GM18498 (cell line): ENCODE data around the gene MPP7.
"Not testable (repeated sequence)": the region's sequence is repeated elsewhere in the genome, so short reads cannot be mapped to it uniquely, and the experiment has no call there.

Experiments used
- ATAC-seq: cut with Tn5 transposase; IDR thresholded peaks from one replicate; pipeline ENCODE4 v1.9.1; 2021; ENCODE audit warnings: mild to moderate bottlenecking, moderate library complexity; ENCODE audit not compliant: unreplicated experiment

Gene MPP7

DNA sequence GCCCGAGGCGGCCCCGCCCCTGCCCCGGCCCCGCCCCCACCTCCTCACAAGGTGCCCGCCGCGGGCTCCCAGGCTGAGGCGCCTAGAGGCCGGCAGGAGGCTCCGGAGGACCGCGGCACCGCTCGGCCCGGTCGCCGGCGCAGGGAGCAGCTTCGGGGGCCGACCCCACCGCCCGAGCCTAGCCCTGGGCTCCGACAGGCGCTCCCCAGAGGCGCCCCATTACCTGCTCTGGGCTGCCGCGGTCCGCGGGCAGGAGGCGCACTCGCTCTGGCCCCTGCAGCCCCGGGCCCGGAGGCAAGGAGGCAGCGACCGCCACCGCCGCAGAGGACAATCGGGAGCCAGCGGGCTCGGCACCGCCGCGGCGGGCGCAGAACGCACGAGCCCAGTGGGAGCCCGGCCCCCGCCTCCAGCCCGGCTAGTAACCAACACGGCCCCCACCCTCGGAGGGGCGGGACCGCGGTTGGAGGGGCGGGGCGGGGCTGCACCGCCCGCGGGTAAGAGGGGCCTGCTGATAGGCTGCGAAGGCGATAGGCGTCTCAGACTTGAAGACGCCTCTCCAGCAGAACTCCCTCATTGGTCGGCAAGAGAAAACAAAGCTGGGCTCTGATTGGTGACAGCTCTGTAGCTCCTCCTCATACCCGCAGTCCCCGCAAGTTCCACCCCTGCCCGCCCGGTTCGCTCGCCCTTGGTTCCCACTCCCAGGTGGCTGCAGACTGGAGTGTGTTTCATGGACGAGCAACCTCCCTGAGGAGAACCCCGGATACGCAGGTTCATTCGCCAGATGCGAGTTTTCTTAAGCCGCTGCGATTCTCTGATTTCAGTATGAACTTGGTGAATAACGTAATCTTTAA, at the start of gene MPP7:
TSS of gene MPP7 (minus strand) at position 427 of the 851 bp plus-strand sequence. CDS start 64,460 bp downstream, outside the sequence.
- peak; percentile 100 for ATAC-seq

DNA sequence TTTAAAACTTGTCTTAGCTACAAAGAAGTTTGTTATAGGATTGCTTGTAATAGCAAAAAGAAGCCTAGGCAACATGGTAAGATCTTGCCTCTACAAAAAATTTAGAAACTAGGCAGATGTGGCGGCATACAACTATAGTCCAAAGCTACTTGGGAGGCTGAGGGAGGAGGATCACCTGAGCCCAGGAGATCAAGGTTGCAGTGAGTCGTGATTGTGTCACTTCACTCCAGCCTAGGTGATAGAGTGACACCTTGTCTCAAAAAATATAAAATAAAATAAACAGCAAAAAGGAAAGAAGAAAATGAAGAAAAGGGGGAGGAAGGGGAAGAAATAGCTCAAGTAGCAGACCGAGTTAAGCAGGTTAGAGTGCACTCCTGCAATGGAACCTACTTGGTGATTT, 47.0 kb upstream of the MPP7 start:
- ATAC-seq, result no peak

DNA sequence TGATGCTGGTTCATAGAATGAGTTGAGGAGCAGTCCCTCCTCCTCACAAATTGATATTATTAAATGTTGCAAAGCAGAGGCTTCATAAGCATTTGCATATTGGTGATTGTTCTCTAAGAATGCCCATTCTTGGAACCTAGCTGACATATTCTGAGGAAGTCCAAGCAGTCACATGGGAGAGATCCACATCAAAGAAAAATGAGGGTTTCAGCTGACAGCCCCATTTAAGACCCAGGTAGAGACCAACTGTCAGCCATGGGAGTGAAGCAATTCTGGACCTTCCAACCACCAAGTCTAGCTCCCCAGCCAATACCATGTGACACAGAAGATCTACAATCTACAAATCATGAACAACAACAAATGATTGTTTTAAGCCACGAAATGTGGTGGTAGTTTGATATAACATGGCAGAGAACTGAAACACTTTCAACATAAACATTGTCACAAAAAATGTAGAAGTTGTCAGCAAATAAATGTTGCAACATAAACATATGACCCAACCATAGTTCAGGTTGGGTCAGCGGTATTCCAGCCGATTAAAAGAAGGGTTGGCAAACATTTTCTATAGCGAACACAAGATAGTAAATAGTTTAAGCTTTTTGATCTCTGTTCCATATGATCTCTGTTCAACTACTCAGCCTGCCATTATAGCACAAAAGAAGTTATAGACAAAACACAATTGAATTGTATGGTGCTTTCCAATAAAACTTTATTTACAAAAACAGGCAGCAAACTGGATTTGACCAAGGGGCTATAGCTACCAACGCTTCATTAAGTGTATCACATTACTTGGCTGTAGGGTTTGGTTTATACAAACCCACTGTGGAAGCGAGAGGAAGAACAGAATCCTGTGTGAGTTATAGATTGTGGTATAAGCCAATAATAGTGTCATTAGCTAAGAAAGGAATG, 41.4 kb upstream of the MPP7 start:
- ATAC-seq, result no peak

DNA sequence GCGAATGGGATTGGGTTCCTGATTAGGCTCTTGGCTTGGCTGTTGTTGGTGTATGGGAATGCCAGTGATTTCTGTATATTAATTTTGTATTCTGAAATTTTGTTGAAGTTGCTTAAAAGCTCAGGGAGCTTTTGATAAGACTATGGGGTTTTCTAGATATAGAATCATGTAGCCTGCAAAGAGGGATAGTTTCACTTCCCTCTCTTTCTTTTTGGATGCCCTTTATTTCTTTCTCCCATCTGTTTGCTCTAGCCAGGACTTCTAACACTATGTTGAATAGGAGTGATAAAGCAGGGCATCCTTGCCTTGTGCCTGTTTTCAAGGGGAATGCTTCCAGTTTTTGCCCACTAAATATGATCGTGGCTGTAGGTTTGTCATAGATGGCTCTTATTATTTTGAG, 40.4 kb upstream of the MPP7 start:
- no peak for ATAC-seq

DNA sequence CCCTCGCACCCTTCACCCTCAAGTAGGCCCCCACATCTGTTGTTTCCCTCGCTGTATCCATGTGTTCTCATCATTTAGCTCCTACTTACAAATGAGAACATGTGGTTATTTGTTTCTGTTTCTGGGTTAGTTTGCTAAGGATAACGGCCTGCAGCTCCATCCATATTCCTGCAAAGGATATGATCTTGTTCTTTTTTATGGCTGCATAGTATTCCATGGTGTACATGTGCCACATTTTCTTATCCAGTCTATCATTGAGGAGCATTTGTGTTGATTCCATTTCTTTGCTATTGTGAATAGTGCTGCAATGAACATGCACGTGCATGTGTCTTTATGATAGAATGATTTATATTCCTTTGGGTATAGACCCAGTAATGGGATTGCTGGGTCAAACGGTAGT, 38.8 kb upstream of the MPP7 start:
- ATAC-seq, result not testable (repeated sequence)

DNA sequence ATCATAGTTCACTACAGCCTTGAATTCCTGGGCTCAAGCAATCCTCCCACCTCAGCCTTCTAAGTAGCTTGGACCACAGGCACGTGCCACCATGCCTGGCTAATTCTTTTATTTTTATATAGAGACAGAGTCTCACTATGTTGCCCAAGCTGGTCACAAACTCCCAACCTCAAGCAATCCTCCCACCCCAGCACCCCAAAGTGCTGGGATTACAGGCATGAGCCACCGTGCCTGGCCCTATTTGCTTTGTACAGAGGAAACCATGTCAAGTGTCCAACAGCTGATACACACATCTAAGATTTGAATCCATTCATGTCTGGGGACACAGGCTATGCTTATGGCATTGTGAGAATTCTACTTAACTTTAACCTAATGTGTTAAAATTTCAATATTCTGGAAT, 29.9 kb upstream of the MPP7 start:
- ATAC-seq, result no peak

DNA sequence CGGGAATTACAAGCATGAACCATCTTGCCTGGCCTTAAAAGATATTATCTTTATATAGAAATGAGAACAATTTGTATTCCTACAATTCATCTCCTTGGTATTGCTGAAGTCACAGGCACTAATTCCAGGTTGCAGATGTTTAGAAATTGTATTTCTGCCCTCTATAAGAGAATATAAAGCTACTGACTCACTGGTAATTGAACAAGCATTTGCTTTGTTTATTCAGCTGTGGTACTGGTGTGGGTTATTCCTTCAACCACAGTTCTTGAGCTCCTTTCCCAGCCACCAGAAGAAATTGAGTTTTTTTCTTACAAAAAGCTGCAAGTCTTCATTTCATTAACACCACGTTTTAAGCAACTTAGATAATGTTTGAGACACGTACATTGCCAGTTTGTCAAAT, 29.0 kb upstream of the MPP7 start:
- ATAC-seq, result no peak

DNA sequence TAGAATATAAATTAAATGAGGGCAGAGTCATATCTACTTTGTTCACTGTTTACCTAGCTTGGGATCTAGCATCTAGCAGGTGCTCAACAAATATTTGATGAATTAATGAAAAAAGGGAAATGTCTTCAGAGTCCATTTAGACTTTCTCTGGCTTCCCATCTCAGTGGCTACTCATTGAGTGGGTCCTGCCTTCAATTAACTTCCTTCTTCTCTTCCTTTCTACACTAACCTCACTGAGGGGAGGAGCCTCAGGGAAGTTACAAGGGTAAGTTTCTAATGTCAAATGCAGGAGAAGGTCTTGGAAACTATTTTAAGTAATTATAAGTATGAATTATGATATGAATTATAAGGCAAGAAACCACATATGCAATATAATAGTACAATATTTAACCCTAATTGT, 28.2 kb upstream of the MPP7 start:
- ATAC-seq, result no peak

DNA sequence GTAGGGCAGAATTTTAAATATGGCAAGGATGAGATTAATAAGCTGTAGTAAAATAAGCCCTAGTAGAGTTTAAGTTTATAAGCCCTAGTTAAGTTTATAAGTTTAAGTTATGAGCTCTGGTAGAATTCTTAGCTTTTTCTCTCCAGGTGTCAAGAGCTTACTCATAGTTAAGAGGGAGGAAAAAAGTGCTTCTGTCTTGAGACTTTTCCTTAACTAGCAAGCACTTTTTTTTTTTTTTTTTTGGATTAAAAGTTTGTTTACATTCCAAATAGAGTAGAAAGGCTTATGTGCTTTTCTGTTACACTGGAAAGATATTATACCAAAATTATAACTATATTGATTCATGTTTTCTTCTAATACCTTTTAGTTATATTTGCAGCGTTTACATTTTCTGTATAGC, 25.5 kb upstream of the MPP7 start:
- no peak for ATAC-seq

DNA sequence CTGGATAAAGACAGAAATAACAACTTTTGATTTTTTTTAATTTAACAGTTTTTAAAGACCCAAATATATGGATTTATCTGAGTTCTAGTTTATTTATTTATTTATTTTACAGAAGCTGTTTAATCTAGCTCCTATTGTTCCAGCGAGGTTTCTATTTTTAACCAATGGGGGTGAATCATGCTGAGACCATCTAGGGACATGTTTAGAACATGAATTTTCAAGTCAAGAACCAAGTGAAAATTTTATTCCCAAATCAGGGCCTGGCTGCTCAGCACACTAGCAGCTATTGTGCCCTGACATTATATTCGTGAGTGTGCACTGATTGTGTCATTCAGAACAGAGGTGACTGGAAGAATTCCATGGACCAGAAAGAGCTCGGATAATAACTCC, 24.6 kb upstream of the MPP7 start:
- no peak for ATAC-seq

DNA sequence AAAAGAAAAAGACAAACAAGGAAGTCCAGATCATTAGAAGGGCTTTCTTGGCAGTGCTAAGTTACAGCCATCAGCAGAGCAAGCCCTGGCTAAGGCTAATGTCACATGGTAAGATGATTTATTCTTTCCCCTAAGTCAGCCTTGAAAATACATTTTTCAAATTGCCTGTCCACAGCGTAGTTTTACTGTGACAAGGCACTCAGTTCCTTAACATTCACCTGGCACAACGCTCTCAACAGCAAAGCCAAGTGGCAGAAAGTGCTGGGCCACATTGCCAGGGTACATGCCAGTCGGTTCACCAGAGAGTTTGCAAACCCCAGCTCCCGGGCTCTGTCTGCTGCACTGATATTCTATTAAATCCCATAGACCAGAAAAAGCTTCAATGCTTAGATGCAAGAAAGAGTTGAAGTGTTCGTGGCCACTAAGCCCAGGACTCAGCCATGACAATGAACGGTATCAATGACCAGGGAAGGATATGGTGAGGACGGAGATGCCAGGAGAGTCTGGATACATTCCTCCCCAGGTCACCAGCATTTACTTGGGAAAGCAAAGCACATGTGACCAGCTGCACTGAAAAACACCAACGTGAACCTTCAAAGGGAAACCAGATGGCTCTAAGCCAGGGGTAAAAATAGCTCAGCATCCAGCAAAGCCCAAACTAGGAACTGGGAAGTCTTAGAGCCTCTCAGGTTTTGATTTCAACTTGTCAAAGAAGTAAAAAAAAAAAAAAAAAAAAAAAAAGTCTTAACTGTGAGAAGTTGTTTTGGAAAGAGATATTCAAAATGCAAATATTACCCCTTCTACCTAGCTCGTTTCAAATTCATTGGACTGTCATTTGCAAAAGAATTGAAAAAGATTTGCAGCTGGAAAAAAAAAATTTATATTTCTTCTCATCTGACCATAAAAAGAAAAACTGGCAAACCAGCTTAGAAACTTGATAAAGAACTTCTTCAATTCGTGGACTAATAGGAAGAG, 23.9 kb upstream of the MPP7 start:
- ATAC-seq, result no peak

DNA sequence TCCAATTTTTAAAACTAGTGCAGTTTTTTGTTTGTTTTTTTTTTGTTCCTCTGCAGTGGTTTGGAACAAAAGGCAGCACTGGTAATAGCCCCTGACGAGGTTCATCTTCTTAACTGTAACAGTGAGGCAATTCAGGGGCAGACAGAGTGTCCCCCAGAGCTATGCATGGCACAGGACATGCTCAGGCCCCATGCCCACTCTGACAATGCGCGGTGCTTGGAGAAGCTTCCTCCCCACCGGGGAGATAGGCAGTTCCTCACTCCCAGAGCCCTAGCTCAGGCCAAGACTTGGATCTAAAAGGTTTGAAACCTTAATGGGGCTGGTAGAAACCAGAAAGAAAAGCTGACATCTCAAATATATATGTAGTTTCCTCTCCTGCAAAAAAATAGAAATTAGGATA, 17.9 kb upstream of the MPP7 start:
- no peak for ATAC-seq

DNA sequence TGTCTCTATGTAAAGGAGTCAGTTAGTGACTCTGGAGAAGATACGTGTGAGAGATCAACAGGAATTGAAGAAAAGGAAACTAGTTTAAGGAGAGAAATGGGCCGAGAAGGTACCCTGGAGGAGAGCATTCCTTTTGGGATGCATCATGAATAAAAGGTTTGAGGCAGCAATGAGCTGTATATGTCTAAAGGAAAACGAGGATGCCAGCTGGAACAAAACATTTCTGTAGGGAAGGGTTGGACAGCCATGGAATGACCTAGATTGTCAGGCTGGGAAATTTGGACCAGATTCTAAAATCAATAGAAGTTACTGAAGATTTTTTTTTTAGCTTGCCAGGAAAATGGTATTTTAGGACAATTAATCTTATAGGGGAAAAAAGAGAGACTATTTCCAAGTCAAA, 17.2 kb upstream of the MPP7 start:
- no peak for ATAC-seq

DNA sequence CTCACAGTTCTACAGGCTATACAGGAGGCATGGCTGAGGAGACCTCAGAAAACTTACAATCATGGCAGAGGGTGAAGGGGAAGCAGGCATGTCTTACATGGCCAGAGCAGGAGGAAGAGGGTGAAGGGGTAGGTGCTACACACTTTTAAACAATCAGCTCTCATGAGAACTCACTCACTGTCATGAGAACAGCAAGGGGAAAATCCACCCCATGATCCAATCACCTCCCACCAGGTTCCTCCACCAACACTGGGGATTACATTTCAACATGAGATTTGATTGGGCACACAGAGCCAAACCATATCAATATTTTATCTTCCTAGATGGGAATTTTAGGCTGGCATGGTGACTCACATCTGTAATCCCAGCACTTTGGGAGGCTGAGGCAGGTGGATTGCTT, 16.2 kb upstream of the MPP7 start:
- not testable (repeated sequence) for ATAC-seq

DNA sequence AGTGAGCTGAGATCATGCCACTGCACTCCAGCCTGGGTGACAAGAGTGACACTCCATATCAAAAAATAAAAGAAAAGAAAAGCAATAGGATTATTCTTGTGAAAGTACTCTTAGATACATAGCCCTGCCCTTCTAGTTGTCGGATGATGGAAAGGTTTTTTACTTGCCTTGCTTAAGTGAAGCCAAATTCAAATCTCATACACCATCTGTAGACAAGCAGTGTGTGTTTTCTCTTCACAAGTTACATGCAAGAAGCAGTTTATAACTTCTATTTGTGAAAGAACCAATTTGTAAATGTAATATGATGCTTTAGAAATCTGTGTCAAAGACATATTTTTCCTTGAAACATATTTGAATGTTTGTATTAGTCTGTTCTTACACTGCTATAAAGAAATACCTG, 15.8 kb upstream of the MPP7 start:
- ATAC-seq, result no peak

DNA sequence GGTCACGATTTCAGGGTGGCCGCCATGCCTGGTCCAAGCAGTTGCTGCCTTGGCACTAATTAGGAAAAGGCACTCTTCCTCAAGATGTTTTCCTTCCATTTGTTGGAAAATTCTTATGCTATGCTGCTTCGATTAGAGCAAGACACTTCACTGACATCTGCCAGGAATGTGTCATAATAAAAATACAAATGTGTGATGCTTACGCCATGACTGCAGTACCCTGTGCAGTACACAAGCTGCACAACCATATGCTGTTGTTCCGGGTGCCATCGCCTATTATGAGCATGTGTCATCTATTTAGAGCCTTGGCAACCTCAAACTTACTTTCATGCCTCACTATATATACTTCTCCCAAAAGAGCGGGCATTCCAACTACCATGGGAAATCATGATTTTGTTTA, 14.9 kb upstream of the MPP7 start:
- ATAC-seq, result no peak

DNA sequence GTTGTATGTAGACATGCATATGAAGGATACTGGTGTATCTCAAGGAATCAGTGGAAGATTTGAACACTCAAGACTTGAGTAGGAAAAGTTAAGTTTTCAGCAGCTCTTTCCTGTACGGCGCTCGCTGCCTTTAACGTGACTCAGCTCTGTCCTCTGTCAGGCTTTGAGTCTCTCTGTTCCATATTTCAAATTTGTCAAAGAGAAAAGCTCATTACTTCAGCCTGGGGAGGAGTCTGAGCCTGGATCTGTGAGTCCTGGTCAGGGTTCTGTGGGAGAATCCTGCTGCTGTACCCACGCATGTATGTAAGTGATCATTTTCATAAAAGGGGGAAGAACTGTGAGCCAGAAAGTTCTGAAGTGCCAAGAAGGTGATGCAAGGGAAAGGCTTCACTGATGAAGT, 13.8 kb upstream of the MPP7 start:
- no peak for ATAC-seq

DNA sequence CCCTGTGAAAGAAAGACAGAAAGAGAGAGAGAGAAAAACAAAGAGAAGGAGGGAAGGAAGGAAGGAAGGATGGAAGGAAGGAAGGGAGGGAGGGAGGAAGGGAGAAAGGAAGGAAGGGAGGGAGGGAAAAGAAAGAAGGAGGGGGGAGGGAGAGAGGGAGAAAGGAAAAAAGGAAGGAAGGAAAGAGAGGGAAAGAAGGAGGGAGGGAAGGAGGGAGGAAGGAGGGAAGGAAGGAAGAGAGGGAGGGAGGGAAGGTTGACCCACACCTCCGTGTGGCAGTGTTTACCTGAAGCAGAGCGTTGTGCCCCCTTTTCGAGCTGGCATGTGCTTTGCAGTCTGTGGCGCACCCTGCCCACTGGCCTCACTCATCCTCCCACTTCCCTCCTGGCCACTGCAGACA, 12.3 kb upstream of the MPP7 start:
- no peak for ATAC-seq

DNA sequence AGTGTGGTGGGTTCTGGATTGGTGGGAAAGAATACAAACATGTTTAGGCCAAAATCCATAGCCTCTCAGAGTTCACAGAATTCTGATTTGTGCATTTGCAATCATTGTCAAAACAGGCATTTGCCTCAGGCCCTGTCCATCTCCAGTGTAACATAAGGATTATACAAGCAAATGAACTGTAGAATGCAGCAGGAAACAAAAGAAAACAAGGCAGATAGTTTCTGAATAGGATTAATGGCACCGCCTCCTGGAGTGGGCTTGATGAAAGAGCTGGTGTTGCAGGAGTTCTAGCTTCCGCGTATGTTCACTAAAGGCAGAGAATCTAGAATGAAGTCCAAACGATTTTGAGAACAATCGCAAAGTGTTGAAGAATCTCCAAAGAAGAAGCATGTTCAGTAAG, 11.3 kb upstream of the MPP7 start:
- ATAC-seq, result no peak

DNA sequence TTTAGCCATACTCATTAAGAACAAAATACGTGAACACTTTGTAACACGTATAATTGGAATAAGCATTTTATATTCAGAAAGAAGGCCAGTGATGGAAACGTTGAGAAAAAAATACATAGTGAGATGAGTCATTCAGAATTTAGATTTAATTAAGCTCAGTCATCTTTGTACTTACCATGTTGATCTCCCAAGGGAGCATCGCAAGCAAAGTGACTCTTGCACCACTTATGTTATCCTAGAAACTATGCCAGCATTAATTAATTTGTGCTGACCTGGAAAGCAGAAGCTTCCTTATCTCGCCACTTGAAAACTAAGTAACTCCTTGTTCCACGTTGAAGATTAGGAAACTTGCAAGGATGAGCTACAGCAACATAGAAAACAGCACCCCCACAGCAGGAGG, 9.7 kb upstream of the MPP7 start:
- ATAC-seq, result no peak

DNA sequence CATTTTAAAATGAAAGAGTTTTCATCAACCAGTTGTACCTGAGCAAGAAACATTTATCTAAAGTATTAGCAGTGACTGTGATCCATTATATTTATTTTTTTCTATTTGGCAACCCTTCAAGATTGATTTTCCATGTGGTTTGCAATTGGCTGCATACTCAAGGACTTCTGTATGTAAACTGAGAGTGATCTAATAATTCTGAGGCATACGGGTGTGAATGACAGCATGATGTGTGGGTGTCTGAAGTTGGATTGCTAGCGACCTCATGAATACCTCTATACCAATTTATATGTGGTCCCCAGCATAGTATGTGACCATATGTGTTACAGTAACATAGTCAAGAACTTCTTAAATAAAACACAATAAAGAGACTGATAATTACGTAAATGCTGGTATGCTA, 8.2 kb upstream of the MPP7 start:
- no peak for ATAC-seq
